K562 (cell line): ENCODE measurements around the gene C7orf57.

Experiments used
- TAF7 ChIP-seq: fragments of 450-650 bp; IDR thresholded peaks from 2 replicates; pipeline ENCODE4 v1.6.1; 2016; ENCODE audit warnings: missing genetic modification characterization, missing compliant biosample characterization
- ZNF217 ChIP-seq: sonication (generic); formaldehyde crosslinking; IDR thresholded peaks from 2 replicates; pipeline ENCODE4 v1.8.0; 2022; ENCODE audit warnings: mild to moderate bottlenecking, missing genetic modification reagents
- ZNF24 ChIP-seq: fragments of 450-650 bp; IDR thresholded peaks from 2 replicates; pipeline ENCODE4 v1.6.1; 2016

GRCh38 chr7:48087349-48087748 lies 52.0 kb downstream of the C7orf57 start:
- no peak for TF ChIP-seq TAF7
- no peak for TF ChIP-seq ZNF24
- TF ChIP-seq ZNF217, result no peak
